DMS53 treated with DMSO at 0.1 percent for 48 hours (cell line): ENCODE results near the gene ZNF770.
A peak's percentile ranks its signal among the peaks of the same experiment; 100 is the strongest.
"Not testable (repeated sequence)": the region's sequence is repeated elsewhere in the genome, so short reads cannot be mapped to it uniquely, and the experiment has no call there.

Experiments used
- DNase-seq: peaks from one replicate; lab custom pipeline; 2025; ENCODE audit not compliant: unreplicated experiment; lab: John Stamatoyannopoulos, UW

The ZNF770 gene

DNA sequence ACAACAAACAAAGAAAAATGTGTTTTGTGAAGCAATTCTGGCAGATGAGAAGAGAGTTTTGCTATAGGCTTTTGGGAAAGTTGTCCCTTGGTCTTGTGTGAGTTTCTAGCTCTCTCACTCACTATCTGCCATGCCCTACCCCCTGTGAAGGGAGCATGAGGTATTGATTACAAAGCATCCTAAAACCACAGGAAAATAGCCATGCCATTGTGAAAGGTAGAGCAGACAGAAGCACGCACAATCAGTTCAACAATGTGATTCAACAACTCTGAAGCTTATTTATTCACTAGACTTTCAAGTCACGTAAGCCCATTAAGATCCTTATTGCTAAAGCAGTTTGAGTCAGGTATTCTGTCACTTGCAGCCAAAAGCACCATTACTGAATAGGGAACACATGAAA lies 12.0 kb downstream of the ZNF770 start:
- DNase-seq = no peak

DNA sequence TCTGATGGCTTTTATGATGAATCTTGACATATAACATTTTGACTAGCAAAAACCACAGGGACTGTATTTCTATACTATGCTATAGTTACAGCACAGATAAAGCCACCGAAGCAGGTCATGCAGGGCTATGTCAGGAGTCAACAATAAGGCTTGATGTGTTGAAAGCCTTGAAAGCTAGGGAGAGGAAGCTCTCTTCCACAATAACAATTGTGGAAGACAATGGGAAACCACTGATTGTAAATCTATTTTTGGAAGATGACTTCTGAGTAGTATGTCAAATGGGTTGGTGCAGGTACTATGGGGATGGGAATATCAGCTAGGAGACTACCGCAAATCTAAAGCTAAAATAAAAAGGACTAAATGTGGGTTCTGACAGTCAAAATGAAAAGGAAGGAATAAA lies 14.6 kb downstream of the ZNF770 start:
- no peak for DNase-seq

DNA sequence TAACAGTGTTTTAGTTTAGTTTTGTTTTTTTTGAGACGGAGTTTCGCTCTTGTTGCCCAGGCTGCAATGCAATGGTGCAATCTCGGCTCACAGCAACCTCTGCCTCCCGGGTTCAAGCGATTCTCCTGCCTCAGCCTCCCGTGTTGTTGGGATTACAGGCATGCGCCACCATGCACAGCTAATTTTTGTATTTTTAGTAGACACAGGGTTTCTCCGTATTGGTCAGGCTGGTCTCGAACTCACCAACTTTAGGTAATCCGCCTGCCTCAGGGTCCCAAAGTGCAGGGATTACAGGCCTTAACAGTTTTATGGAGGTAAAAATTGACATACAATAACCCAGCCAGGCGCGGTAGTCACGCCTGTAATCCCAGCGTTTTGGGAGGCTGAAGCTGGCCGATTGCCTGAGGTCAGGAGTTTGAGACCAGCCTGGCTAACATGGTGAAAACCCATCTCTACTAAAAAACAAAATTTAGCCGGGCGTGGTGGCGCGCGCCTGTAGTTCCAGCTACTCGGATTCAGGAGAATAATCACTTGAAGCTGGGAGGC lies 17.9 kb downstream of the ZNF770 start:
- DNase-seq = not testable (repeated sequence)

DNA sequence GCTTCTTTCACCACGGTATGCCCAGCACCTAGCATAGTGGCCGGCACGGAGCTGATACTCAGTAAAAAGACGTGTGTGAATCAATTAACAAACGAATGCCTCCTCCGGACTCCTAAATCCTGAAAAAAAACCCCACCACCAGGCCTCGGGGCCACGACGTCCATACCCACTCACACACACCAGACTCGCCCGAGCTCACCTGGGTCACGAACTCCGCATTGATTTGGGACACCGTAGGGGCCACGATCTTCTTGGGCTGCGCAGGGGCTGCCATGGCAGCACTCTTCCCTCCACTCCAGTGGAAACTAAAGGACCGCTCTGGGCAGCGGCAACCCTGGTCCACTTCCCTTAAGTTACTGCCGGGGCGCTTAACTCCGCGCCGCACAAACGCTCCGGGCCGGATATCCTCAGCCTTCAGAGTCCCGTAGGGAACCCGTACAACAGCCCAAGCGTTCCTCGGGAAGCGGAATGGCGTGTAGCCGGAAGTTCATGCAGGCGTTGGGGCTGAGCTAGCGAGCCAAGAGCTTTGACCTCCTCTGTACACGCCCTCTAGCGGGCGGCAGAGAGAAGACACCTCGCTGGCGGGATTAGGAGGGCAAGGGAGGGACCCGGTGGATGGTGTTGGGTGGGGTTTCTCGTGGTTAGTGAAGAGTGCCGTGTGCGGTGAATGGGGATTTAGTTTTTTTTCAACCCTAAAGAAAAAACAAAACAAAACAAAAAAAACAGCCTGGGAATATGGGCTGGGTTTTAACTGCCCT lies 18.6 kb downstream of the ZNF770 start, which contains the start of gene AQR:
AQR (minus strand) TSS at position 403 of the 758 bp plus-strand sequence; CDS start at position 274, 129 bp downstream.
- peak; percentile 89 for DNase-seq

DNA sequence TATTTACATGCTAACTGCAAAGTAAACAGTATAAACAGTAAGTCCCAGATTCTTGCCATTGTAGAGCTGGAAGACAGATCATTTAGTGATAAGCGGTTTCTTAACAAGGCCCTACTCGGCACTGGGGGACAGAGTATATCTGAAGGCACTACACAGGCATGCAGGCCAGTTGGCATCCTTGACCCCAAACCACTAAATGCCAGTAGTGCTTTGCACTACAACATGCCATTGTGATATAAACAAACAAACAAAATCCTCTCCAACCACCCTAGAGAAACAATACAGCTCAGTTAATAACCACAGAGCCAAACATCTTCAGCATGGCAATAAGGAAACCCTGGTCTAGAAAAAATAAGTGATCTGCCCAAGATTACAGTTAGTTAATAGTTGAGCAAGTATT lies 23.8 kb downstream of the ZNF770 start:
- no peak for DNase-seq

DNA sequence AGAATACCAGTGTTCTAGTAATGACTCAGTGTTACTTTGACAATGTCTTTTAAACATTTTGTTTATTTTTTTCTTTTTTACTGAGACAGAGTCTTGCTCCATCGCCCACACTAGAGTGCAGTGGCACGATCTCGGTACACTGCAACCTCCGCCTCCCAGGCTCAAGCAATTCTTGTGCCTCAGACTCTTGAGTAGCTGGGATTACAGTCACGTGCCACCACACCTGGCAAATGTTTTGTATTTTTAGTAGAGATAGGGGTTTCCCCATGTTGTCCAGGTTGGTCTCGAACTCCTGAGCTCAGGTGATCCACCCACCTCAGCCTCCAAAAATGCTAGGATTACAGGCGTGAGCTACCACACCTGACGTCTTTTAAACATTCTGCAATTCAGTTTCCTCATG lies 34.2 kb downstream of the ZNF770 start:
- DNase-seq = no peak

DNA sequence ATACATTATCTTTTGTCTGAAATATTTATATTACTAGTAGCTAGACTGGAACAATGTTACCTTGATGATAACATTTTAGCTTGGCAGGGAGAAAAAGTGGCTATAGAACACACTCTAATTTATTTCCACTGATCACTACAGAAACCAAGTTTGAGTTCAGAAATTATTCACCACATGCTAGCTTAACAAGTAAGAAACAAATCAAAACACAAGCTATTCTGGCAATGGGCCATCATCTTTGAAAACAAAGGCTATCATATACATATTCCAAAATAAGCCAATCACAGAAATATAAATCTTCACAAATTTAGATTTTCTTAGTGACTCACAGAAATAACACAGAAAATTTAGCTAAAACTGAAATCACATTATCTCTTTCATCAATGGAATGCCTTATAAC lies 35.6 kb downstream of the ZNF770 start:
- DNase-seq = no peak

DNA sequence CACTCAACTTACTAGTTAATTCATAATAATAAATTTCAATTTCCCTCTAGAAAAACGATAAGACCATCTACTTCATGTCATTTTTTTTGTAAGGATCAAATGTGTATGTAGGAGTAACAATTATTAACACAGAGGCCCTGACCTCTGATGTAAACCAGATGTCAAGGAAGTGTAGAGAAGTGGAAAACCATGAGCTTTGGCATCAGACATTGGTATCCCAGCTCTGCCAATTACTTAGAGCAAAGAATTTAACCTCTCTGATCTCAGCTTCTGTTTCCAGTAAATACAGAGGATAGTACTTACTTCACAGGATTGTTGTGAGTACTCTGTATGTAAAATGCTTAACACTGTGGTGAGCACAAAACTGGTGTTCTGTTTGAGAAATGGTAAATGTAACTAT lies 36.1 kb downstream of the ZNF770 start:
- DNase-seq = no peak

DNA sequence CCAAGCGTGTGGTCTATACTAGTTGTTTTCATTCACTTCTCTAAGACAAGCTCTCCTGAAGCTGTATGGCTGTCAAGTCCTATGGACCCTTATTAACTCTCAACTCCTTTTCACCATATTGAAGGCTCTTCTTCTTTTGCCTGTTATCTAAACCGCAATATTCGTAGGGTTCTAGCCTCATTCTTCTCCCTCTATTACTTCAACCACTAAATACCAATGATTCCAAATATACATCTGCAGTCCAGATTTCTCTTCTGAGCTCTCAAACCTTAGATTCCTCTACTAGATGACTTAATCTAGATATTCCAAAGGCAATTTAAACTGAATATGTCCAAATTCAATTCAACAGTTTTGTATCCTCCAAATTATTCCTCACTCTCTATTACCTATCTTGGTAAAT lies 43.2 kb downstream of the ZNF770 start:
- DNase-seq = no peak

DNA sequence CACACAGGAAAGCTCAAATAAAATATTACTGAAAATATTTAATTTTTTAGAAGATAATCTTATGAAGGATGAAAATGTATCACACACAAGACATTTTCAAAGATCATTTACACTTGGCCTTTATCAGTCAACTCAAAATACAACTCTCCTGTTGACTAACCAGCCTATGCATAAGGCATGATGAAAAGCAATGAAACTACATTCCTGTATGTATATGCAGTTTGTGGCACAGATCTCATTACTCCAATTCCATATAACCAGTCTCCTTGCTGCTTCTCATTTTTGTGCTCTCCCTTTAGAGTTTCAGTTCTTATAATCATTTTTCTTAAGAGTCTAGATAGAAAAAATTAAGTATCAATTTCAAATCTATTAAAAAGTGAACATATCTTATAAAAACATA lies 44.4 kb downstream of the ZNF770 start:
- no peak for DNase-seq

DNA sequence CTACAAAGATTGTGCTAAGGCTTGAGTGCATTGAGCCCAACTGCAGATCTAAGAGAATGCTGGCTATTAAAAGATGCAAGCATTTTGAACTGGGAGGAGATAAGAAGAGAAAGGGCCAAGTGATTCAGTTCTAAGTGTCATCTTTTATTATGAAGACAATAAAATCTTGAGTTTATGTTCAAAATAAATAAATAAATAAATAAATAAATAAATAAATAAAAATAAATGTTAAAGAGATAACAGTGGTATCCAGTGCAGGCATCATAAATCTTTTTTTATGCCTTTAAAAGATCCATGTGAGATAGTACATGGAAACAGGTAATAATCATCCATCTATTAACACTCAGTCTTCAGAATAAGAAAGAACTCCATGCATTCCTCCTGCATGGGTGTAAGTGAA lies 44.8 kb downstream of the ZNF770 start:
- DNase-seq = not testable (repeated sequence)

DNA sequence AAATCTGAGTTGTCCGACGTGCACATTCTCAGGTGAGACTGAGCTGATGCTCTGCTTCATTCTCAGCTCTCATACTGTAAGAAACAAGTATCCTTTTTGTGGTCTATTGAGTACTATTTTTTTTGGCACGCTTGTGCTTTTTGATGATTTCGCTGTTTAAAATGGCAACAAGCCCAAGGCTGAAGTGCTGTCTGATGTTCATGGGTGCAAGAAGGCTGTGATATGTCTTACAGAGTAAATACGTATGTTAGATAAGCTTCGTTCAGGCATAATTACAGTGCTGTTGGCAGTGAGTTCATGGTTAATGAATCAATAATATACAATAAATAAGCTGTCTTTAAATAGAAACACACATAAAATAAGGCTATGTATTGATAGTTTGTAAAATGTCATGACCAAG lies 45.7 kb downstream of the ZNF770 start:
- DNase-seq = no peak

DNA sequence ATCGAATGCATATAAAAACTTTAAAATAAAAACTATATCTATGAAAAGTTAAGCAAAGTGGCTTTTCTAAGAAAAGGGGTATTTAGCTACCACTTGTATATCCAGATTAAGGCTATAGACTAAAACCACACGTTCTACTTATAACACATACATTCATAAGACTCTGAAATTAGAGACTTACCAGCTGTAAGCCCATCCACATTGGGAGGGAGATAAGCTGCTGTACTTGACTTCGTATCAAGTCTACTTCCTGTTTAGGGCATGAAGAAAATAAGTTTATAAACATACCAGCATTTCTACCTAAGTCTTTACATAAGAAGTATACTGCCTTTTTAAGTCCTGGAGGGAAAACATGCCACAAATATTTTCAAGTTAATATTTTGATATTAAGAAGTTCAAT lies 46.3 kb downstream of the ZNF770 start:
- no peak for DNase-seq

DNA sequence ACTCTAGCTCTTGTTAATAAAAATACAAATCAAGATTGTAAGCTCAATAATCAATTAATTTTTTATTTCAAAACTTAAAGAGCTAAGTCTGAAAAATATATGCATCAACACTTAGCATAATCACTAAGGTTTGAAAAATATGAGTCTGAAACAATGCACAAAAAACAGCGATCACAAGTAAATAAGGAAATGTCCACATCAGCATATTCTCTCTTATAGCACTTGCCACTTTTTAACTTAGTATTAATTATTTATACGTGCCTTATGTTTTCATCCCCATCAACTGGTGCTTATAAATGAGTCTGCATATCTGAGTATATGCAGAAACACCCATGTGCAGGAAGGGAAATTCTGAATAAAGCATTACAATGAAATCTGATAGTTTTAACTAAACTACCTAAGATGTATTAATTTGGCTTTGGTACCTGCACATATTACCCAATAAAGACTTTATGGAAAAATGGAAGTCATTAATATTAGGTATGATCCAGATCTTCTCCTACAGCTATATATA lies 46.8 kb downstream of the ZNF770 start:
- no peak for DNase-seq

DNA sequence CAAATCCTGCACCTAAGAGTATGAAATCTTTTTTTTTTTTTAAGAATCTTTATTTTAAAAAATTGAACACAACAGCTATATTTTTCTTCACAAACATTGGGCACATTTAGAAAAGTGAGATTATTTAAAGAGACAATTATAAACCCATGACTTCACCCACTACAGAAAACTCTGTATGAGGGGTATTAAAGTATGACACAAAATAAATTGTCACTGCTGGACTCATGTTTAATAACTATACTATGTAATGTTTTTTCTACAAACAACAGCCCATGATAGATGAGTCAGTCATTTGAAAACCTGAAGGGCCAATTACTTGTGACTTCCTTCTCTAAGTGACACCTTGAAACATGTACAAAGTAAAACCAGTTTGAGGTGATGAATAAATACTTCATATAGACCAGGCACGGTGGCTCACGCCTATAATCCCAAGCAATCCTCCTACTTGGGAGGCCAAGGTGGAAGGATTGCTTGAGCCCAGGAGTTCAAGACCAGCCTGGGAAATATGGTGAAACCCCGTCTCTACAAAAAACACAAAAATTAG lies 54.6 kb downstream of the ZNF770 start:
- peak; percentile 4 for DNase-seq

DNA sequence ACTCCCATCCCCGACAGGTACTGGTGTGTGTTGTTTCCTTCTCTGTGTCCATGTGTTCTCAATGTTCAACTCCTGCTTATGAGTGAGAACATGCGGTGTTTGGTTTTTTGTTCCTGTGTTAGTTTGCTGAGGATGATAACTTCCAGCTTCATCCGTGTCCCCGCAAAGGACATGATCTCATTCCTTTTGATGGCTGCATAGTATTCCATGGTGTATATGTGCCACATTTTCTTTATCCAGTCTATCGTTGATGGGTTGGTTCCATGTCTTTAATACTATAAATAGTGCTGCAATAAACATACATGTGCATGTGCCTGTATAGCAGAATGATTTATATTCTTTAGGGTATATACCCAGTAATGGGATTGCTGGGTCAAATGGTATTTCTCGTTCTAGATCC lies 59.7 kb downstream of the ZNF770 start:
- not testable (repeated sequence) for DNase-seq
